WI38 (cell line): ENCODE data around the gene CCER1.

Experiments
- H3K4me3 ChIP-seq: 2 replicates; pipeline ENCODE4 v1.5.1; 2011; ENCODE audit warnings: low read depth, mild to moderate bottlenecking, control low read depth, low read length
- TF ChIP-seq, protein P1 (sequence below): IDR thresholded peaks from 2 replicates; pipeline ENCODE4 v1.5.1; 2012; ENCODE audit warnings: low read depth, mild to moderate bottlenecking, control low read depth, low read length

The CCER1 gene

DNA sequence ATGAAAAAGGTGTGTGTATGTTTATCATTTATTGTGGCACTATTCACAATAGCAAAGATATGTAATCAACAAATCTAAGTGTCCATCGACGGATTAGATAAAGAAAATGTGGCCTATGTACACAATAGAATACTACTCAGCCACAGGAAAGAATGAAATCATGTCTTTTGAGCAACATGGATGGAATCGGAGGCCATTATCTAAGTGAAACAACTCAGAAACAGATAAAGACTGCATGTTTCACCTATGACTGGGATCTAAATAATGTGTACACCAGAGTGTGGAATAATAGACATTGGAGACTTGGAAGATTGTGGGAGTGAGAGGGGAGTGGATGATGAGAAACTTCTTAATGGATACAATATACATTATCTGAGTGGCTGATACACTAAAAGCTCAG is 44.0 kb downstream of the CCER1 start:
- TF ChIP-seq, protein P1, sequence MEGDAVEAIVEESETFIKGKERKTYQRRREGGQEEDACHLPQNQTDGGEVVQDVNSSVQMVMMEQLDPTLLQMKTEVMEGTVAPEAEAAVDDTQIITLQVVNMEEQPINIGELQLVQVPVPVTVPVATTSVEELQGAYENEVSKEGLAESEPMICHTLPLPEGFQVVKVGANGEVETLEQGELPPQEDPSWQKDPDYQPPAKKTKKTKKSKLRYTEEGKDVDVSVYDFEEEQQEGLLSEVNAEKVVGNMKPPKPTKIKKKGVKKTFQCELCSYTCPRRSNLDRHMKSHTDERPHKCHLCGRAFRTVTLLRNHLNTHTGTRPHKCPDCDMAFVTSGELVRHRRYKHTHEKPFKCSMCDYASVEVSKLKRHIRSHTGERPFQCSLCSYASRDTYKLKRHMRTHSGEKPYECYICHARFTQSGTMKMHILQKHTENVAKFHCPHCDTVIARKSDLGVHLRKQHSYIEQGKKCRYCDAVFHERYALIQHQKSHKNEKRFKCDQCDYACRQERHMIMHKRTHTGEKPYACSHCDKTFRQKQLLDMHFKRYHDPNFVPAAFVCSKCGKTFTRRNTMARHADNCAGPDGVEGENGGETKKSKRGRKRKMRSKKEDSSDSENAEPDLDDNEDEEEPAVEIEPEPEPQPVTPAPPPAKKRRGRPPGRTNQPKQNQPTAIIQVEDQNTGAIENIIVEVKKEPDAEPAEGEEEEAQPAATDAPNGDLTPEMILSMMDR, result no peak
- no peak overlapping the region for H3K4me3 ChIP-seq

DNA sequence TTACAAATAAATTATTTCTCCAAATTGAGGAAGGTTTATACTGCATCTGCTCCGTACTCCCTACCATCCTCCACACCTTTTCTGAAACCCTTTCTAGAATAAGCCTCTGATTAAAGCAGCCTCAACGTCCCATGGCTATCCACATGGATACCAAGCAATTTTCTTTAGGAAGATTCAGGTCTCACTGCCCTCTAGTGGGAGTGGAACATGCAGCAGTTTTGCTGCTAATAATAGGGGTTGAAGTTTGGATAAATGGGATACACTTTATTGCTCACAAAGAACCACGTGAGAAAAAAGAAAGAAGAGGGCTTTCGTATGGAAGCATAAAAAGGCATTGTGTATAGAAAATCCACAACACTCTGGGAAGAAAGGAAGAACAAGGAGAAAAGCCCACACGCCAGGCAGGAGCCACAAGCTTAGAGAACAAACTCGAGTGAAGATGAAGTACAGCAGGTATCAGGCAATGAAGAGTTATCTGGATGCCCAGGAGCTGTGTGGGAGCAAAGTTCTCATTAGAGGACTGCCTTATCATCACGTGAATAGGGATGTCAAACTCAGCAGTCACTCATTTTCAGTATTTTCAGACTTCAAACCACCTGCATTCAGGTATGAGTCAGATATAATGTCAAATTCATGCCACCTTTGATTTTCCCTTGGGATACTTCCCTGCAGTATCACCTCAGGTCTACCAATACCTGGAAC is 45.8 kb downstream of the CCER1 start:
- TF ChIP-seq, protein P1, result peak; percentile 78
- no peak overlapping the region for H3K4me3 ChIP-seq

DNA sequence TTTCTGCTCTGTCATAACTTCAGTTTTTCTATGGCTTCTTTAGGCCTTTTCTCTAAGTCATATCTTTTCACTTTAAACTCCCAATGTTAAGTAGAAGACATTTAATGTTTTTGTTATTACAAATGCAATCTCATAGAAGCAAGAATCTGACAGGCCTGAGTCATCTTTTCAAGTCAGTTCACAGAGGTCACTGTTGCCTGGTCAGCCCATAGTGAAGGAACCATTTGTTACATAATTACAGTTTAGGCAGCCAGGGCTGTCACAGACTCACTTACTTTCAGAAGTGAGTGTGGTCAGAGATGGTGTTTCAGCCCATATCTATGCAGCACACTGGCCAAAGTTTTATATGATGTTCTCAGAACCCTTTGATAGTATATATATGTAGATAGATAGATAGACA is 46.5 kb downstream of the CCER1 start:
- TF ChIP-seq, protein P1, result no peak
- no peak overlapping the region for H3K4me3 ChIP-seq

DNA sequence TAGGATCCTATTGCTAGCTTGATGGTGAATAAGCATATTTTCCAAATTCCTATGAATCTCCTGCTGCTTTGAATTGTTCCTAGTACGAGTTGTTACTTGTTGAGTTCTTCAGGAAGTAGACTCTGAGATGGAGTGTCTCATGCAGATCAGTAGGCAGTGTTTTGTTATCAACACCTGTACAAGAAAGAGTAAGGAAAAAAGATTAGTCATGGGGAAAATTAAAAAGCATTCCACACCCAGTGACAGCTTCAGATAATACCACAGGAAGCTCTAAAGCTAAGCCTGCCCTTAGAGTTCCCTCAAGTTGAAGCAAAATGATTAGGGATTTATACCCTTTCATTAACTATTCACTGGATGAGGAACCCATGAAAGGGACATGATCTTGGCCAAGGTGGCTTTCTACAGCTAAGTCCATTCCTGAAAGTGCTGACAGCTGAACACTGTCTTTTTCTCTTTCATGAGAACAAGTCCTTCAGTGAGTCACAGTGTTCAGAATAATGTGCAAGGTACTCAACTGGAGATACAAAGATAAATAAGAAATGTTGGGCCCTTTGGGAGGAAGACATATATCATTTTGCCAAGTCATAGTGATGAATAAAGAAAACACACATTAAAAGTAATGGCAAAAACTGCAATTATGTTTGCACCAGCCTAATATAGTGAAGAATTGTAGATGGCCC is 49.1 kb downstream of the CCER1 start:
- TF ChIP-seq, protein P1, result no peak
- no peak overlapping the region for H3K4me3 ChIP-seq

DNA sequence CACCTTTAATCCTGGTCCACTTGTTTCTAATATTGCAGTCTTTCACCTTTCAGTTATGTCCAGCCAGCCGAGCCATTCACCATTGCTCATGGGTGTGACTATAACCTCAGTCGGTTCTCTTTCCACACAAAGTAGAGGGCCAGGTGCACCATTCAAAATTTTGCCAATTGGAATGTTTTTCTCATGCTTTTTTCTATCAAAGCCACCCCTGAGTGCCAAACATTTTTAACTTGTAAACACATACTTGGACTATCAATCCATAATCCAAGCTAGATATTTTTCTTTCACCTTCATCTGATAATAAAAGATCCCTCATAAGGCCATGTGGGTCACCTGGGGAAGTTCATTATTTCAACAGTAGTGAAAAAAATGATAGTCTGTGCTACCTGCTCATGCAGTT is 52.4 kb downstream of the CCER1 start:
- TF ChIP-seq, protein P1, result no peak
- H3K4me3 ChIP-seq, result no peak overlapping the region
